ENCODE data around the gene CLEC14A. TPM values are rescaled to one million over a fixed set of nuclear protein-coding genes. Genes with fewer than 3 reads are reported as not detected.

Gene CLEC14A
- total RNA-seq, 3 donors from 2014 or later = 11.9 to 25.6 (median 24.8) TPM

DNA sequence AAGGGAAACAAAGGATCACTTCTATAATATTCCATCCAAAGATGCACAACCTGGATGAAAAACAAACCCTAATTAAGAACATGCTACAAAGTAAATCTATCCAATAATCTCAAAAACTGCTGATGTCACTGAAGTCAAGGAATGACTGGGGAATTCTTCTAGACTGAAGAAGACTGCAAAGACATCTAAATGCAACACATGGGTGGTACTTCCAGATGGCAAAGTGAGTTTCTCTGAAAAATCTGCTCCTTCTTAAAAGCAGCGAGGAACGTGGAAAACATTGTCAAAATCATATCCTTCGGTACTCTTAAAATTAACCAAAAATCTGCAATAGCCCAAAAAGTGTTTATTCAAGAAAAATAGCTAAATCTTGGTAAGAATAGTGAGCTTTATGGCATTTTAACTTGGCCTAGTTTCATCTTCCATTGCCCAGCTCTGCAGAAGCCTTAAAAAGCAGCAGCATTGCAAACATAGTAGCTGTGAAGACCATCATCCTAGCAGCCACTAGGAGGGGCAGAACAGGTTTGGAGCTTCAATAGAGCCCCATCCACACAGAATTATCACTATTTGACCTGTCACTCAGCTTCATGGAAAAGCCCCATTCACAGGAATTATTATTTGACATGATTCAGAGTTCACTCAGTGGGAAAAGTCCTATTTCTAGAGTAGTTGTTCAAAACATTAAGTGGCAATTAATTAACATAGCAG lies 7.4 kb downstream of the CLEC14A start:
- no peak overlapping the region for H3K27ac ChIP-seq
- no peaks in the 10 kb centered on the region for H3K36me3 ChIP-seq
- no peaks in the 10 kb centered on the region for H3K4me1 ChIP-seq
- H3K4me3 ChIP-seq = no peak overlapping the region
- no peak for DNase-seq (ENCODE audit: low spot score in 2 of 2)
- no peaks in the 10 kb centered on the region for H3K27me3 ChIP-seq
- intact Hi-C loops (cut with DNase I; ENCODE audit: low total_unique reads) = no loop called here
- TF ChIP-seq POLR2AphosphoS5 (IDR thresholded peaks at IDR 0.05) = no peak
- no peak for TF ChIP-seq POLR2A (IDR thresholded peaks at IDR 0.05)
- TF ChIP-seq, protein P1, sequence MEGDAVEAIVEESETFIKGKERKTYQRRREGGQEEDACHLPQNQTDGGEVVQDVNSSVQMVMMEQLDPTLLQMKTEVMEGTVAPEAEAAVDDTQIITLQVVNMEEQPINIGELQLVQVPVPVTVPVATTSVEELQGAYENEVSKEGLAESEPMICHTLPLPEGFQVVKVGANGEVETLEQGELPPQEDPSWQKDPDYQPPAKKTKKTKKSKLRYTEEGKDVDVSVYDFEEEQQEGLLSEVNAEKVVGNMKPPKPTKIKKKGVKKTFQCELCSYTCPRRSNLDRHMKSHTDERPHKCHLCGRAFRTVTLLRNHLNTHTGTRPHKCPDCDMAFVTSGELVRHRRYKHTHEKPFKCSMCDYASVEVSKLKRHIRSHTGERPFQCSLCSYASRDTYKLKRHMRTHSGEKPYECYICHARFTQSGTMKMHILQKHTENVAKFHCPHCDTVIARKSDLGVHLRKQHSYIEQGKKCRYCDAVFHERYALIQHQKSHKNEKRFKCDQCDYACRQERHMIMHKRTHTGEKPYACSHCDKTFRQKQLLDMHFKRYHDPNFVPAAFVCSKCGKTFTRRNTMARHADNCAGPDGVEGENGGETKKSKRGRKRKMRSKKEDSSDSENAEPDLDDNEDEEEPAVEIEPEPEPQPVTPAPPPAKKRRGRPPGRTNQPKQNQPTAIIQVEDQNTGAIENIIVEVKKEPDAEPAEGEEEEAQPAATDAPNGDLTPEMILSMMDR (IDR thresholded peaks at IDR 0.05) = no peak
- H3K9me3 ChIP-seq = no peaks in the 10 kb centered on the region

DNA sequence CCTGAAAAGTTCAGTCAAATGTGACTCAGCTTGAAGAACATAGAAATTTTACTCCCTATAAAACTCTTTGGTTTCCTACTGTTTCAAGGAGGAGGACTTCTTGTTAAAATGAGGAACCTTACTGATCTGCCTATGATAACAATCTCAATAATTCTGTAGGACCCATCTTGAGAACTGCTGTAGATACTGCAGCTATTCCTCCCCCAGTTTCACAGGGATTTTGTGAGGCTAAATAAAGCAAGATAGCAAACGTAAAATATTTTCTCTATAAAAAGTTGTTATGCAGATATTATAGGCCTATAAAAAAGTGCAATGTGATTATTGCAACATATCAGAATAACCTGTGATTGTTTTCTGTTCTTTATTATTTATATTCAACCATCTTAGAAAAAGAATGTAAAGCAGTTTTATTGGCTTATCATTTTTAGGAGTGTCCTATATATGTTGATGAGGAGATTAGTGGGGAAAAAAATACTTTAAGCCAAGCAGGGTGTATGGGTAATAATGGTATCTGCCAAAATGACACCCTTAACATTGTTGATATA lies 12.1 kb downstream of the CLEC14A start:
- intact Hi-C loops (cut with DNase I; ENCODE audit: low total_unique reads) = no loop called here
- Histone ChIP-seq H3K36me3 (no peaks in the 10 kb centered on the region), H3K4me3 (no peak overlapping the region), H3K4me1 (no peaks in the 10 kb centered on the region), H3K27ac (no peak overlapping the region), H3K9me3 (no peaks in the 10 kb centered on the region), H3K27me3 (no peaks in the 10 kb centered on the region)
- TF ChIP-seq POLR2A (IDR thresholded peaks at IDR 0.05) (no peak), POLR2AphosphoS5 (IDR thresholded peaks at IDR 0.05) (no peak)
- TF ChIP-seq, protein P1 (IDR thresholded peaks at IDR 0.05) = no peak
- DNase-seq (ENCODE audit: low spot score in 2 of 2) = no peak

DNA sequence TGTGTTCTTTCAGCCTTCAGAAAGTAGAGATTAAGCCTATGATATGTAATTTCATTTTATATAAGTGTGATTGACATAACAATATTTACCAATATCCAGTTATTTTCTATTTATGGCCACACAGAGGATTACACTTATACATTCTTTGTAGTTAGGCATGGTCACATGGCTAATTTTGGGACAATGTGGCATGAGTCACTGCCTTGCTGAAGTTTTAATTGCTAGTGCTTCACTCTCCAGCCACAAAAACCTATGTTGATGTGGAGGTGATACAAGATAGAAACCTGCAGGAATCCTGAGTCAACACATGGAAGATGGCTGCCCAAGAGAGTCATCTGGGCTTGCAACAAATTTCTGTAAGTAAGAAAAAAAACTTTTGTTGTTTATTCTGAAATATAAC lies 17.0 kb downstream of the CLEC14A start:
- H3K9me3 ChIP-seq = no peaks in the 10 kb centered on the region
- no peaks in the 10 kb centered on the region for H3K27me3 ChIP-seq
- DNase-seq (ENCODE audit: low spot score in 2 of 2) = no peak
- intact Hi-C loops (cut with DNase I; ENCODE audit: low total_unique reads) = no loop called here
- H3K36me3 ChIP-seq = no peaks in the 10 kb centered on the region
- H3K27ac ChIP-seq = no peak overlapping the region
- H3K4me3 ChIP-seq = no peak overlapping the region
- H3K4me1 ChIP-seq = no peaks in the 10 kb centered on the region
- TF ChIP-seq POLR2AphosphoS5 (IDR thresholded peaks at IDR 0.05) (no peak), POLR2A (IDR thresholded peaks at IDR 0.05) (no peak)

DNA sequence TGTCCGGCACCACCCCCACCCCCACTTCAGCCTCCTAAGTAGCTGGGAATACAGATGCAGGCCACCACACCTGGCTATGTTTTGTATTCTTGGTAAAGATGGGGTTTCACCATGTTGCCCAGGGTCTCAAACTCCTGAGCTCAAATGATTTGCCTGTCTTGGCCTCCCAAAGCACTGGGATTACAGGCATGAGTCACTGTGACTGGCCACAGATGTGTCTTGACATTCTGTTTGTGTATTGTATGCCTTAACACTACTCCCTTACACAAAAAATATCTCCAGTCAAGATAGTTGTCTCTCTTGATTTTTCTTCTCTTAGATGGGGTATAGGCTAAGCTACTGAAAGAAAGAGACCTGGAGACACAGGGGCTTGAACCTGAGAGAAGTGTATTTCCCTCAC lies 17.6 kb downstream of the CLEC14A start:
- no peaks in the 10 kb centered on the region for H3K27me3 ChIP-seq
- DNase-seq (ENCODE audit: low spot score in 2 of 2) = no peak
- H3K27ac ChIP-seq = no peak overlapping the region
- TF ChIP-seq, protein P1 (IDR thresholded peaks at IDR 0.05) = no peak
- TF ChIP-seq POLR2AphosphoS5 (IDR thresholded peaks at IDR 0.05) (no peak), POLR2A (IDR thresholded peaks at IDR 0.05) (no peak)
- no peaks in the 10 kb centered on the region for H3K36me3 ChIP-seq
- intact Hi-C loops (cut with DNase I; ENCODE audit: low total_unique reads) = no loop called here
- no peaks in the 10 kb centered on the region for H3K4me1 ChIP-seq
- H3K4me3 ChIP-seq = no peak overlapping the region
- H3K9me3 ChIP-seq = no peaks in the 10 kb centered on the region

DNA sequence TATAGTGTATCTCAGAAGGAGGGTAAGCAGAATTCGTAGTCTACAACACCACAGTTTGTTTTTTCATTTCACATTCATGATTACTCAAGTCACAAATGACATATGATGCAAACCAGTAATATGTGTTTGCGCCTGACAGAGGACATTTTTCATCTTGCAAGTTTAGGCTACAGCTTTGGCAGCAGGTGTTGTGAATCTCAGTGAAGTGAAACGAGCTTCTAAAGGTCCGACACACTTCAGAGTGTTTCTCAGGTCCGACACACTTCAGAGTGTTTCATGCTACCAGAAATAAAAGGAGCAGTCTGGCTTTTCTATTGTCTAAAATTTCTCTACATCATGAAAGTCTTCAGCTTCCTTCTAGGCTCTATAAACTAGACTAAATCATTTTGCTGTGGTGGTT lies 22.7 kb downstream of the CLEC14A start:
- no peaks in the 10 kb centered on the region for H3K27me3 ChIP-seq
- intact Hi-C loops (cut with DNase I; ENCODE audit: low total_unique reads) = no loop called here
- H3K4me1 ChIP-seq = no peaks in the 10 kb centered on the region
- no peak for DNase-seq (ENCODE audit: low spot score in 2 of 2)
- no peak overlapping the region for H3K27ac ChIP-seq
- TF ChIP-seq, protein P1 (IDR thresholded peaks at IDR 0.05) = no peak
- no peak for TF ChIP-seq POLR2AphosphoS5 (IDR thresholded peaks at IDR 0.05)
- TF ChIP-seq POLR2A (IDR thresholded peaks at IDR 0.05) = no peak
- H3K9me3 ChIP-seq = no peaks in the 10 kb centered on the region
- H3K4me3 ChIP-seq = no peak overlapping the region
- H3K36me3 ChIP-seq = no peaks in the 10 kb centered on the region

All from breast epithelium (tissue), 4 donors.